RPMI7951 (cell line): ENCODE results near the gene NCAPG2. TPM values are rescaled to one million over a fixed set of nuclear protein-coding genes. Genes with fewer than 3 reads are reported as not detected.

ENCODE experiments used
- DNase-seq: peaks from one replicate; pipeline ENCODE4 v3.0.0-alpha.2; 2012; ENCODE audit warnings: low read depth
- total RNA-seq: library from RNA; depleted of rRNA; stranded (reverse); fragments of >200 nt; shearing (Covaris generic); gene quantifications from 2 replicates; pipeline ENCODE4 v1.2.3, GENCODE V29; 2014; rRNA removed

The NCAPG2 gene, protein sequence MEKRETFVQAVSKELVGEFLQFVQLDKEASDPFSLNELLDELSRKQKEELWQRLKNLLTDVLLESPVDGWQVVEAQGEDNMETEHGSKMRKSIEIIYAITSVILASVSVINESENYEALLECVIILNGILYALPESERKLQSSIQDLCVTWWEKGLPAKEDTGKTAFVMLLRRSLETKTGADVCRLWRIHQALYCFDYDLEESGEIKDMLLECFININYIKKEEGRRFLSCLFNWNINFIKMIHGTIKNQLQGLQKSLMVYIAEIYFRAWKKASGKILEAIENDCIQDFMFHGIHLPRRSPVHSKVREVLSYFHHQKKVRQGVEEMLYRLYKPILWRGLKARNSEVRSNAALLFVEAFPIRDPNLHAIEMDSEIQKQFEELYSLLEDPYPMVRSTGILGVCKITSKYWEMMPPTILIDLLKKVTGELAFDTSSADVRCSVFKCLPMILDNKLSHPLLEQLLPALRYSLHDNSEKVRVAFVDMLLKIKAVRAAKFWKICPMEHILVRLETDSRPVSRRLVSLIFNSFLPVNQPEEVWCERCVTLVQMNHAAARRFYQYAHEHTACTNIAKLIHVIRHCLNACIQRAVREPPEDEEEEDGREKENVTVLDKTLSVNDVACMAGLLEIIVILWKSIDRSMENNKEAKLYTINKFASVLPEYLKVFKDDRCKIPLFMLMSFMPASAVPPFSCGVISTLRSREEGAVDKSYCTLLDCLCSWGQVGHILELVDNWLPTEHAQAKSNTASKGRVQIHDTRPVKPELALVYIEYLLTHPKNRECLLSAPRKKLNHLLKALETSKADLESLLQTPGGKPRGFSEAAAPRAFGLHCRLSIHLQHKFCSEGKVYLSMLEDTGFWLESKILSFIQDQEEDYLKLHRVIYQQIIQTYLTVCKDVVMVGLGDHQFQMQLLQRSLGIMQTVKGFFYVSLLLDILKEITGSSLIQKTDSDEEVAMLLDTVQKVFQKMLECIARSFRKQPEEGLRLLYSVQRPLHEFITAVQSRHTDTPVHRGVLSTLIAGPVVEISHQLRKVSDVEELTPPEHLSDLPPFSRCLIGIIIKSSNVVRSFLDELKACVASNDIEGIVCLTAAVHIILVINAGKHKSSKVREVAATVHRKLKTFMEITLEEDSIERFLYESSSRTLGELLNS
- total RNA-seq: 52.4 and 55.7 TPM in 2 replicates

DNA sequence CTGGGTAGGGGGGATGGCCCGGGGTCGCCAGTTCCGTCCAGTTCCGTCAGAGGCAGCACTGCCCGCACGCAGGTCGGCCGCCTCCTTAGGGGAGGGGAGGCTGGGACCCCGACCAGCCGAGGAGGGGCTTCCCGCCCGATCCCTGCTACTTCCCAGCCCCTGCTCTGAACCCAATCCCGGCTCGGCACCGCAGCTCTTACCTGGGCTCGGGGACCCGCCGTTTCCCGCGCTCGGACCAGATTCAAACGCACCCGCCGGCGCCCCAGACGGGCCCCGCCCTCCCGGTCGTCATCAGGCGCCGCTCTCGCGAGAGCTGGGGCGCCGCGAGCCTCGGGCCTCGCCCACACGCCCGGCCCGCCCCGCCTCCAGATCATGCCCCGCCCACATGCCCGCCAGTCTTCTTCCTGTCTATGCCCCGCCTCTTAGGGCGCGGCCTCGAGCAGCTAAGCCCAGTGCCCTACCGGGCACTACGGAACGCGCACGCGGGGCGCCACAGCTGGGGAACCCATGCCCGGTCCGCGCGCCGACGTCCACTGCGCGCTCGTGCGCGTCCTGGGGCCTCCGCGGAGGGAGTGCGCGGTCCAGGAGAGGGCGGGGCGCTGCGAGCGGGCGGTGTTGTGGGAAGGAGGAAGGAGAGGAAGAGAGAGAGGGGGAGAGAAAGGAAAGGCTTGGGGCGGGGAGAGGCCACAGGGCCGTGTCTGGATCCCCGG is at the start of gene NCAPG2:
Gene NCAPG2, minus strand, starts transcription at position 281 of the 710 bp plus-strand sequence. CDS start 2,905 bp downstream, outside the sequence.
- peak; percentile 98 for DNase-seq

DNA sequence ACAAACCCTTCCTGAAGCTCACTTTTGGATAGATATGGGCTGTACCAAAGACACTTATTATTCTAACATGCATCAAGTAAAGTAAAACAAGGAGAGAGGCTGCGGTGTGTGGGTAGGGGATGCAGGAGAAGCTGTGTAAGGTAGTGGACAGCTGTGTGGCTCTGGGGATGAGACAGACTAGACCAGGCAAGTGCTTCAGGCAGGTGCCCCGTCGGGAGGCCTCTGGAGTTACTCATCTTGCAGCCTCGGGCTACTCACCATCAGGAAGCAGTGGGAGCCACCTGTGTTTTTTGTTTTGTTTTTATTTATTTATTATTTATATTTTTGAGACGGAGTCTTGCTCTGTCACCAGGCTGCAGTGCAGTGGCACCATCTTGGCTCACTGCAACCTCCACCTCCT is 49.3 kb upstream of the NCAPG2 start:
- no peak for DNase-seq

DNA sequence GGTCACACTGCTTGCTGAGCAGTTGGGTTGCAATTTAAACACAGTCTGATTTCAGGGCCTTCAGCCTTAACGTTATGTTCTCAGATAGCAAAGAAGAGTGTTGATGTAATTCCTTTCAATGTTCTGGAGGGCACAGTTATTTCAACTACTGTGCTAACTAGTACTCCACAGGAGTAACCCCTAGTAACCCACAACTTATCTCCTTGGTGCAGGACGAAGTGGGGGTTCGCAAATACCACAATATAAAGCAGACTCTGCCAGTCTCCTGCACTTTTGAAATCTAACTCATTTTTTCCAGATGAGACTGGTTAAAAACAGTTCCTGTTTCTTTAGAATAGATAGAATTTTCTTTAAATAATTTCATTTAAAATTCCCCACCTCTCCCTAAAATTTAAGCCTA is 47.1 kb upstream of the NCAPG2 start:
- DNase-seq: no peak

DNA sequence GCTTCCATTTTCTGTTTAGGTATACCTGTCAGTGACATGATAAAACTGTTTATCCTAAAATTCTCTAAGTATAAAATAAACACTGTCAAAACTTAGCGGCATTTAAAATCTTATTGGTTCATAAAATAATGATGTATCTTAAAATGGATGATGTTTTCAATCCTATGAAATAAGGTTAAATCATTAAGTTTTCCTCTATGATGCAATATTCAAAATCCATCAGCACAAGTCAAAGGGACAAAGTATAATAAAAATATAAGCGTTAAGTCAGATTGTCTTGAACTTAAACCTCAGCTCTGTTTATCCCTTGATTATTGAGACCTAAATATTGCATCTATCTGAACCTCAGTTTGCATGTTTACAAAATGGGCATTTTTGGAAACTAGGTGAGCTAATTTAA is 46.6 kb upstream of the NCAPG2 start:
- no peak for DNase-seq

DNA sequence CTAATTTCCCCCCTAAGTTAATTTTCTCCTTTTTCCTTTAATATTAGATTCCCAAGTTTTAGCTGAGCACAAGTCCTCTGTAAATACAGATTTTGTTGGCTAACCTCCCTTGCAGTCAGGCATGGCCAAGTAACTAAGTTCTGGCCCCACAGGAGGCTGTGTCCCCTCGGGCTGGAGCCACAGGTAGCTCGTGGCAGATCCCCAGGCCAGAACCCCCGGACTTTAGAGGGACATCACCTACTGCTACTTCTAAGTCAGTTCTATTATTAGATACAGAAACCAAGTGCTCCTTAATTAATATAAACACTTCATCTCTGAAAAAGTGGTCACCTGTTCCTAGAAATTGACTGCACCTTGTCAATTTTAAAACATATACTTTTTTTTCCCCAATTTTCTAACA is 46.1 kb upstream of the NCAPG2 start:
- no peak for DNase-seq

DNA sequence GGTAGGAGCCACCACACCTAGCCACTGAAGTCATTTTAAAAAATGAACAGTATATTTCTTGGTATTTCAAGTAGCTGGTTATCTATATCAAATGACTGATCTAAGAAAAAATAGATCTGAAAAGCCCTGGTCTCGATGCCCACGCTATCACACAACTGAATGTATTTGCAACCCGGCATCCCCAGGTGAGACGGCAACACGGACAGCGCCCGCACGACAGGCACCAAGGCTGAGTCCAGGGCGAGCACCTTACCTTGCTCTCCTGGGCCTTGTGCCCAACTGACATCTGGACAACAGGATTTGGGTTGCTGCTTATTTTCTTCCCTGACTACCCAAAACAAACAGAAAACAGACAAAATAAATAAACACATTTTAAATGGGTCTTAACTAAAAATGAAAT is 44.8 kb upstream of the NCAPG2 start:
- no peak for DNase-seq

DNA sequence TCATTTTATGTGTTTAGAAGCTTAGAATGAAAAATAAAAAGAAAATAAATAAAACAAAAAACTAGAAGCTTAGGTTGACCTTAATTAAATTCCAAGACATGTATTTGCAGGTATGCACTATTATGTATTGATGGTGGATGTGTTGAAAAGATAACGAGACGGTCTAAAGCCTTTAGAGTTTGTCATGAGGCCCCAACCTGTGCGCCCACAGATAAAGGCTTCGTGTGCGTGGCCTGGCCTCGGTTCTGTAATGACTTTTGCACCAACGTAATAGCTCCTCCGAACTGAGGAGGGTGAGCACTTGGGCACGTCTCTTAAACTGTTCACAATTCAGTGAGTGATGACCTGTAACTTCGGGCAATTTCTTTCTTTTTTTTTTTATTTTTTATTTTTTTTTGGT is 43.7 kb upstream of the NCAPG2 start:
- DNase-seq: no peak

DNA sequence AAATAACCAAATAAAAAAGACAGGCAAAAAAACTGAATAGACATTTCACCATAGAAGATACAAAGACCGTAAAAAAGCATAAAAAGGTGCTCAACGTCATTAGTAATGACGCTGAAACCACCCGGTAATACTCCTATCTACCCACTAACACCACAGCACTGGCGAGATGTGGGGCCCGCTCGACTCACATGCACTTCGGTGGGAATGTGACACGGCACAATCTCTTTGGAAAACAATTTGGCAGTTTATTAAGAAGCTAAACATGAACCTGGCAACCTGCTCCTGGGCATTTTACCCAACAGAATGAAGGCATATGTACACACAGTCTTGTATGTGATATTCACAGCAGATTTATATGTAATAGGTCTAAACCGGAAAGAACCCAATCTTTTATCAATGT is 42.8 kb upstream of the NCAPG2 start:
- no peak for DNase-seq

DNA sequence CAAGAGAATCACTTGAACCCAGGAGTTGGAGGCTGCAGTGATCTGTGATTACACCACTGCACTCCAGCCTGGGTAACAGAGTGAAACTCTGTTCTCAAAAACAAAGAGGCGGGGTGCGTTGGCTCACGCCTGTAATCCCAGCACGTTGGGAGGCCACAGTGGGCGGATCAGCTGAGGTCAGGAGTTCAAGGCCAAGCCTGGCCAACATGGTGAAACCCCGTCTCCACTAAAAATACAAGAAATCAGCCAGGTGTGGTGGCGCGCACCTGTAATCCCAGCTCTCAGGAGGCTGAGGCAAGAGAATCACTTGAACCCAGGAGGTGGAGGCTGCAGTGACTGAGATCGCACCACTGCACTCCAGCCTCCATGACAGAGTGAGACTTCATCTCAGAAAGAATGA is 42.4 kb upstream of the NCAPG2 start:
- DNase-seq: no peak

DNA sequence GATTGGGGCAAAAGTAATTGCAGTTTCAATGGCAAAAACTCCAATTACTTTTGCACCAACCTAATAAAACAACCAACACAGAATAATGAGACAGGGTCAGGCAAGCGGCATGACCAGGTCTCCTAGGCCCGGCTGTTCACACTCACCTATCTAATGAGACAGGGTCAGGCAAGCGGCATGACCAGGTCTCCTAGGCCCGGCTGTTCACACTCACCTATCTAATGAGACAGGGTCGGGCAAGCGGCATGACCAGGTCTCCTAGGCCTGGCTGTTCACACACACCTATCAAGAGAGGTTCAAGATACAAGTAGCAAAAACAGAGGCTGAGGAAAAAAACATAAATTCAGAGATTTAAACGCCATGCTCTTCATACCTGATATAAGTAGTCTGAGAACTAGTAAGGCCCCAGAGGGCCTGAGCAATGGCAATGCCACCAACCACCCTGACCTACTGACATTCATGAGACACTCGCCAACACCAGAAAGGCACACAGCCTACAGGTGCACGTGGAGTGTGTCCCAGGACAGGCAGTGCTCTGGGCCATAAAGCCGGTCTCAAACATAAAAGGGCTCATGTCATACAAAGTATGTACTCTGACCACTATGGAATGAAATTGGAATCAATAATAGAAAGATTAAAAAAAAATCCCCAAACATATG is 40.6 kb upstream of the NCAPG2 start:
- no peak for DNase-seq

DNA sequence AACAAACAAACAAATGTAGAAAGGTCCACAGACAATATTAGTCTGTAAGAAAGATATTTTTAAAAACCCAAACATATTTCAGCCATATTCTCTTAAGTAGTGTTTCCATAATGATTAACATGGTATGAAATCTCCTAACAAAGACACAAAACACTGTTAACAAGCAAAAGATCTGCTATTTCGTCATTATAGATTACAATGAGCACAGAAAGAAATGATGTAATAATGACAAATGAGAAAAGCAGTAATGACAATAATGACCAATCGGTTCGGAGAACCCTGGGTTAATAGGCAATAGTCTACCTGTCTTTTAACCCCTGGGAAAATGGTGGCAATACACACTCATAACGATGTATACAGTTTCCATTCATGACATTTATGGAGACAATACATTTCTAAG is 39.5 kb upstream of the NCAPG2 start:
- no peak for DNase-seq

DNA sequence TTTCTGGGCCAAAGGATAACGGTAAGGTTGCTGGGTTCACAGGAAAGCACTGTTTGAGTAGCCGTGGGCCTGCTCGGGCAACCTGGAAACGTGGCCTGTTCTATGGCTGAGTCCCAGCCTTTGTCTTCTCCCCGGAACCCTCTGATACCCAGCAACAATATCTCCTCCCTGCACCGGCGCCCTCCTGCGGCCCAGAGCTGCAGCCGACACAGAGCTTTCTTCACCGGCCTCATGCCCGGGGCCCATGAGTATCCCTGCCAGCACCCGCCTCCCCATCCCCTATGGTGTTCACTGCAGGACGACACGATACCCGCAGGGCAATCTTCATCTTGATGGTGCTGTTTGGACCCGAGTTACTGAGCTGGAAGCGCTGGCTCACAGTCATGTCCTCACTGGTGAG is 38.6 kb upstream of the NCAPG2 start:
- DNase-seq: no peak

DNA sequence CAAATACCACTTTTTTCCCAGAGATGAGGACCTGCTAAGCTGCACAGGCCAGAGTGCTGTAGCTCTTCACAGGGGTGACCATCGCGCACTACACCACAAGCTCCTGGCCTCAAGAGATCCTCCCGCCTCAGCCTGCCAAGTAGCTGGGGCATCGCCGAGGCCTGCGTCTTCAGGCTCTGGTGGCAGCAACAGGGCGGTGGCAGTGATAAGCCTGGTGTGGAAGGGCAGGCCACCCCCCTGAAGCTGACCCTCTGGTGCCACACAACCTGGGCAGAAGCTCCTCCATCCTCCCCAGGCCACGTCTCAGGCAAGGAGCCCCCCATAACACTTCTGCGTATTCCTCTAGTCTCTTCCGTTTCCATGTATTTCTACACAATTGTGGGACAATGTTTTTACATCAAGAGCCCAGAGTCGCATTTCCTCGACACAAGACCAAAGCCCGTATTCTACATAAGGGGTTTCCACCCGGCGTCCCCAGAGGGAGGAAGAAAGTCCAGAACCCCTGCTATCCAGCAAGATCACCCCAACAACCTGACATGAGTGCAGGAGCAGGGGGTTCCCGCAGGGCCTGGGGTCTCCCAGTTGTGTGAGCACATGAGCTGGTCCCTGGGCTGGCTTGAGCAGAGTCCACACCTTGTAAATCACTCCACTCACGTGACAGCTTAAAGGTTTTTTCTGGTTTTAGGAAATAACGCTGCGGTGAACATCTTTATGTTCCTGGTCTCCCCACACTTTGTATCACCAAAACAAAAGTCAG is 37.6 kb upstream of the NCAPG2 start:
- no peak for DNase-seq

DNA sequence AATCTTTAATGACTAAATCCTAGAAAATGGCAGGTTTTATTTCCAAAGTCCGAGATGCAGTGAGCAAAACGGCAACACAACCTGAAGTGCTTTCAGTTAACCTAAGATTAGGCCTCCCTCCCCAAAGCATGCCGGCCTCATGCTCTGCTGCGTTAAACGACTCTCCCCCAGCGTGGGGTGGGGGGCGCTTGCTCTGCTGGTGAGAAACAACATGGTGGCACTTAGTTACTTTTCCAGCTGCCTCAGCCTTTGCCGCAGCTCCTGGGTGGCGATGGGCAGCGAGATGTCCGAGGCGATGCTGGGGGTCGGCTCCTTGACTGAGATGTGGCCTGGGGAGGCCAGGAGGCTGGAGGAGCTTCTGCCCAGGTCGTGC is 36.7 kb upstream of the NCAPG2 start:
- DNase-seq: no peak

DNA sequence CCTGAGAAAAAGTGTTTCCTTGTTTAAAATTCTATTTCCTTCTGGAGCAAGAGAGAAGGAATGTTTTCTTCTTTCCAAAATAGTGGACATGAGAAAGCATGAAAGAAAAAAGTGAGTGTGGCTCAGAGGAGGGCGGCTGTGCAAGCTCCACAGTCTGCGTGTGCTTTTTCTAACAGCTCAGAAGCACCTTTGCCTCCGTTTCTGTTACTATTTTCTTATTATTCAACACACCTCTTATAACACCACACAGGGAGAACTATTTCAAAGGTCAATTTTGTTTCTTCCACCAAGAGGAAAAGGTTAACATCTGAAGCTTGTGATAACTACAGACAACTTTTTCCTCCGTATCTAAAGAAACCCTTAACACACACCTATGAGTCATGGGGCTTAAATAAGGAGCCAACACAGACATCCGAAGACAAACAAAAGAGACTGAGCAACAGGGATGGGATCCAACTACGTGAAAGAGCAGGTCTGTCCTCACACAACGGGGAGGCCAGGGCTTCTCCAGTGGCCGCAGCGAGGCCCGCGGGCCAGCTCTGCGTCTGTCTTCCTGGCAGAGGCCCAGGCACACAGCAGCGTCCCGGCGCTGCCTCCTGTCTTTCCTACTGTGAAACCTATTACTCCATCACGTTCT is 36.2 kb upstream of the NCAPG2 start:
- DNase-seq: peak; percentile 68

DNA sequence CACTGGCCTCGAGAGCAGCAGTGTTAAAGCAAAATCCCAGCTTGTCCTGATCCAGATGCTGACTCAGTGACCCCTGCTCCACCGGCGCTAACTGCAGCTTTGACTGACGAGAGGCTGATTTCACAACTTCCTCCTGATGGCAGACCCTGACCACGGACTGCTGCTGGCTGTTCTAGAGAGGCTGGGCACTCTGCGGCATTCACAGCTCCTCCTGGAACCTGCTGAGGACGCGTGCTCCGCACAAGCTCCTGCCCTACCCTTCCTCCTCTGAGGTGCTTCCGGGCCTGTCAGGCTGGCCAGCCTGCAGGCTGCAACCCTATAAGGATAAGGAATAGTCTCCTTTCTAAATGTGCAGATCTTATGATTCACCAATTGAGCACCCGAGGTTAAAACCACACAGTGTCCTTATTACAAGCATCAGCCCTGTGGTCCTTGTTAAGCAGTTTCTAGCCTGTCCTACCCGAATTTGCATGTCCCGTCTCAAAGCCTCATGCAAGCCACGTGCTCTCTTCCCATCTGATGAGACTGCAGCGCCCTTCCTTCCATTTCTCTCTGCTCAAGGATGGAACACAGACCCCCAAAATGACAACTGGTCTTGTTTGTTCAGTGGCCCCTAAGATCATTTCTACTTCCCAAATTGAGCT is 35.5 kb upstream of the NCAPG2 start:
- DNase-seq: peak; percentile 96

DNA sequence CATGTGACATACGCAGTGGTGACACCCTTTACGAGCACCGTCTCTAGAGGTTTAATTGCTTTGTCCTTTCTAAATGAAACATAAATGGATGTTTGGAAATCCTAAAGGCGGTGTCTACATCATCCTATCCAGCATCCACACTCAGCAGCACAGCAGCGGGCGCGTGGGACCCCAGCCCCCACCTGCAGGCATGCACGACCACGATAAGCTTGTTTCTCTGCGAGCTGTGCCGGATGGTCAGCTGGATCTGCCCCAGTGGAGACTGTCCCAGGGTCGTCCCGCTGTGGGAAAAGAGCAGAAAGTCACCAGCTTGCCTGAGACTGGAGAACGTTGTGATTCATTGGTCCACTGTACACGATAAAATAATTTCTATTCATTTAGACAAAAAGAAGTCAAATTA is 34.2 kb upstream of the NCAPG2 start:
- no peak for DNase-seq

DNA sequence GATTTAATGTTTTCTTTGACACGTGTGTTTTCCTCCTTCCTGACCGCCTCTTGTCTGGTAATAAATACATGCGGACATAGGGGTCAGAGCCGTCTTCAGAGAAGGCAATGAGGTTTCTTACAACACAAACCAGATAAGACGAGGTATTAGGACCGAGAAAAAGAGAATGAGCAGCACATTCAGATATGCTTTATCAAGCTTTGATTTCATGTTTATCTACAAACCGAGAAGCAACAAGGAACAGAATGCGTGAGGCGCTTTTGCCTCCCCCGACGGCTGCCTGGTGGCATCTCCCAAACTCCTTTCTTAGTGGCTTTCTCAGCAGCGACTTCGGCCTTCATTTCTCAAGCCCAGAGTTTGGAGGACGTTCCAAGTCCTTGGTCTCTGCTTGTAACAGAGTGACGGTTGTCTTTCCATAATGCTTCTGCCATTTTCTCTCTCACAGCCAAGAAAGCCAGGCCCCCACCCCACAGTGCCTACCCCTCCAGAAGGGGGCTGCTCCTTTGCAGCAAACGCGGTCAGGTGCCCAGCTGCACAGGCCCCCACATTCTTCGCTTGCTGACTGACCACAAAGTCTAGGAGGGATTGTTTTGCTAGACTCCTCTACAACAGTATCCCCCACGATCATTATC is 32.6 kb upstream of the NCAPG2 start:
- no peak for DNase-seq

DNA sequence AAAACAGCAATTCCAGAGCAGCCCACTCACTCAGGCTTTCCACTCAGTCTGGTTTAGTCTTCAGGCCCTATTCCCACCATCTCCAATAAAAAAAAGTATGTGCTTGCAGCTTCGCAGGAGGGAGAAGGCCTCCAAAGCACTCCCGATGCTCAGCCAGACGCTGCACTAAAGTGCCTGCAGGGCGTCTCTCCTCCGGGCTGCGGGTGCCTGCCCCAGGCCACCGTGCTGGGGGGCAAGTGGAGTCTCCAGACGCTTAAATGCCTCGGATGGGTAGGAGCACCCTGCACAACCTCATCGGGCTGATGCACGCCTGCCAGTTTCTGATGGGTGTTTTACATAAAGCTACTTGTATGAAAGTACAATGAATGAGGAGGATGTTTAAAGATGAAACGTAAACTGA is 31.3 kb upstream of the NCAPG2 start:
- DNase-seq: no peak
